Measurements from ENCODE around the gene SOWAHC.
"Not testable (repeated sequence)": the region's sequence is repeated elsewhere in the genome, so short reads cannot be mapped to it uniquely, and the experiment has no call there.

SOWAHC gene, protein sequence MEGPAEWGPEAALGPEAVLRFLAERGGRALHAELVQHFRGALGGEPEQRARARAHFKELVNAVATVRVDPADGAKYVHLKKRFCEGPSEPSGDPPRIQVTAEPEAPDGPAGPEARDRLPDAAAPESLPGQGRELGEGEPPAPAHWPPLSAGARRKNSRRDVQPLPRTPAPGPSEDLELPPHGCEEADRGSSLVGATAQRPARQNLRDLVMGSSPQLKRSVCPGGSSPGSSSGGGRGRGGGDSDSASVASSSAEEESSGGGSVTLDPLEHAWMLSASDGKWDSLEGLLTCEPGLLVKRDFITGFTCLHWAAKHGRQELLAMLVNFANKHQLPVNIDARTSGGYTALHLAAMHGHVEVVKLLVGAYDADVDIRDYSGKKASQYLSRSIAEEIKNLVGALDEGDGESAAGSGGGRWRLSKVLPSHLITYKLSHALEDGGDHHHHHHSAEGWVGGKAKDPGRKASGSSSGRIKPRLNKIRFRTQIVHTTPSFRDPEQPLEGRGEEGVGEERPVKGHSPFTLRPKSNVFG

DNA sequence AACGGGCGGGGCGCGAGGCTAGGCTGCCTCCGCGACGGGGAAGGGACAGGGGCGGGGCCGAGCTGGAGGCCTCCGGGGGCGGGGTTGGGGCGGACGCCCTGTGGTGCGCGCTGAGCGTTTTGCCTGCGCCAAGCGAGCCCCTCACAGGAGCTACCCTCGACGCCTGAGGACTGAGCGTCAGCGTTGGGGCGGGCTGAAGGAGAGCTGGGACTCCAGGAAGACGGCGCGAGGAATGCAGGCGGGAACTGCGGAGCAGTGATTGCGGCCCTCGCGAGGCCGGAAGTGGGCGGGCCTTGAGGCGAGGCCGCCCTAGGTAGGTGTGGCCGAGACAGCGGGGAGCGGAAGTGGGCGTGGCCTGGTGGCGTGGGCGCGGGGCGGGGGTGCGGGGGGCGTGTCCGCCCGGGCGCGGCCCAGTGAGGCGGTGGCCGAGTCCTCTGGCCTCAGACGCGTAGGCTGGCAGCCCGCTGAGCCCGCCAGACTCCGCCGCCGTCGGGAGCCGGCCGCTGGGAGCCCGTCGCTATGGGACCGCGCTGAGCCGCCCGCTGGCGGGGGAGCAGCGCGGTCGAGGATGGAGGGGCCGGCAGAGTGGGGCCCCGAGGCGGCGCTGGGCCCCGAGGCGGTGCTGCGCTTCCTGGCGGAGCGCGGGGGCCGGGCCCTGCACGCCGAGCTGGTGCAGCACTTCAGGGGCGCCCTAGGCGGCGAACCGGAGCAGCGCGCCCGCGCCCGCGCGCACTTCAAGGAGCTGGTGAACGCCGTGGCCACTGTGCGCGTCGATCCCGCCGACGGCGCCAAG is at the start of gene SOWAHC, which contains the start of gene SEPTIN10:
Gene SOWAHC, plus strand, starts transcription at position 443 of the 793 bp plus-strand sequence. Its CDS starts 126 bp downstream, at position 569.
Gene SEPTIN10, minus strand, starts transcription at position 45 of the 793 bp plus-strand sequence. CDS start 139 bp downstream, outside the sequence.
- TF ChIP-seq, protein P1, sequence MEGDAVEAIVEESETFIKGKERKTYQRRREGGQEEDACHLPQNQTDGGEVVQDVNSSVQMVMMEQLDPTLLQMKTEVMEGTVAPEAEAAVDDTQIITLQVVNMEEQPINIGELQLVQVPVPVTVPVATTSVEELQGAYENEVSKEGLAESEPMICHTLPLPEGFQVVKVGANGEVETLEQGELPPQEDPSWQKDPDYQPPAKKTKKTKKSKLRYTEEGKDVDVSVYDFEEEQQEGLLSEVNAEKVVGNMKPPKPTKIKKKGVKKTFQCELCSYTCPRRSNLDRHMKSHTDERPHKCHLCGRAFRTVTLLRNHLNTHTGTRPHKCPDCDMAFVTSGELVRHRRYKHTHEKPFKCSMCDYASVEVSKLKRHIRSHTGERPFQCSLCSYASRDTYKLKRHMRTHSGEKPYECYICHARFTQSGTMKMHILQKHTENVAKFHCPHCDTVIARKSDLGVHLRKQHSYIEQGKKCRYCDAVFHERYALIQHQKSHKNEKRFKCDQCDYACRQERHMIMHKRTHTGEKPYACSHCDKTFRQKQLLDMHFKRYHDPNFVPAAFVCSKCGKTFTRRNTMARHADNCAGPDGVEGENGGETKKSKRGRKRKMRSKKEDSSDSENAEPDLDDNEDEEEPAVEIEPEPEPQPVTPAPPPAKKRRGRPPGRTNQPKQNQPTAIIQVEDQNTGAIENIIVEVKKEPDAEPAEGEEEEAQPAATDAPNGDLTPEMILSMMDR (IDR thresholded peaks at IDR 0.05; ENCODE audit: low read depth, low read length) = no peak
- peak; percentile 99 for DNase-seq (ENCODE audit: extremely low read depth, low read depth)

DNA sequence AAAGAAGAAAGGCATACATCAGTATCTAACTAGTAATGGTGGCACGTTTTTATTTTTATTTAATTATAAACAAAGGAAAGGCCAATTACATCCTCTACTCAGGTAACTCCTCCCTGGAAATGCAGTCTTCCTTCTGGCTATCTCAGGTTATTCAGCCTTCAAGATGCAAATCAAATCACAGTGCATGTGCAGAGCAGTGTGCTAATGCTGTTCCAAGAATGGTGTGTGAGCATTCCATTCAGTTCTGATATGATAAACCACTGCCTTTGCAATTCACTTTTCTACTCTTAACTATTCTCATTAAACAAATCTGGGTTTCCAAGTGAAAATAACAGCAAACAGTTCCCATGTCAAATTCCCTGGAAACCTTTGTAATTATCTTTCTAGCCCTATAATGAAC is 38.8 kb upstream of the SOWAHC start:
- DNase-seq (ENCODE audit: extremely low read depth, low read depth) = no peak
- TF ChIP-seq, protein P1 (IDR thresholded peaks at IDR 0.05; ENCODE audit: low read depth, low read length) = no peak

DNA sequence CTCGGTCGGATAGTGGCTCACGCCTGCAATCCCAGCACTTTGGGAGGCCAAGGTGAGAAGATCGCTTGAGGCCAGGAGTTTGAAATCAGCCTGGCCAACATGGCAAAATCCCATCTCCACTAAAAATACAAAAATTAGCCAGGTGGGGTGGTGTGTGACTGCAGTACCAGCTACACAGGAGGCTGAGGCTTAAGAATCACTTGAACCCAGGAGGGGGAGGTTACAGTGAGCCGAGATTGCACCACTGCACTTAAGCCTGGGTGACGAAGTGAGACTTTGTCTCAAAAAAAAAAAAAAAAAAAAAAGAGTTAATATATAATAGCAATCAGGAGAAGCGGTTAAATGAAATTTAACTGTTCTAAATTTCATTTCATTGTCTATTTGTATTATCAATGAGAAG is 36.5 kb upstream of the SOWAHC start:
- DNase-seq (ENCODE audit: extremely low read depth, low read depth) = not testable (repeated sequence)

DNA sequence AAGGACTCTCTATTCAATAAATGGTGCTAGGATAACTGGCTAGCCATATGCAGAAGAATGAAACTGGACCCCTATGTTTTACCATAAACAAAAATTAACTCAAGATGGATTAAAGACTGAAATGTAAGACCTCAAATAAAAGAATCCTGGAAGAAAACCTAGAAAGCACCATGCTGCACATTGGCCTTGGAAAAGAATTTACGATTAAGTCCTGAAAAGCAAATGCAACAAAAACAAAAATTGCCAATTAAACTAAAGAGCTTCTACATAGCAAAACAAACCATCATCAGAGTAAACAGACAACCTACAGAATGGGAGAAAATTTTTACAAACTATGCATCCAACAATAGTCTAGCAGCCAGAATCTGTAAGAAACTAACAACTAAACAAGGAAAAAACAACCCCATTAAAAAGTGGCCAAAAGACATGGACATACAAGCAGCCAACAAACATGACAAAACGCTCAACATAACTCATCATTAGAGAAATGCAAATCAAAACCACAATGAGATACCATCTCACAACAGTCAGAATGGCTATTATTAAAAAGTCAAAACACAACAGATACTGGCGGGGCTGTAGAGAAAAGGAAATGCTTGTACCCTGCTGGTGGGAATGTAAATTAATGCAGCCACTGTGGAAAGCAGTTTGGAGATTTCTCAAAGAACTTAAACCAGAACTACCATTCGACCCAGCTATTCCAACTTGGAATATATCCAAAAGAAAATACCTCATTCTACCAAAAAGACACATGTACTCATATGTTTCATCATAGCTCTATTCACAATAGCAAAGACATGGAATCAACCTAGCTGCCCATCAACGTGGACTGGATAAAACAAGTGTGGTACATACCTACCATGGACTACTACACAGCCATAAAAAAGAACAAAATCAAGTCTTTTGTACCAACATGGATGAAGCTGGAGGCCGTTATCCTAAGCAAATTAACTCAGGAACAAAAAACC is 31.0 kb upstream of the SOWAHC start:
- TF ChIP-seq, protein P1 (IDR thresholded peaks at IDR 0.05; ENCODE audit: low read depth, low read length) = no peak
- DNase-seq (ENCODE audit: extremely low read depth, low read depth) = no peak

DNA sequence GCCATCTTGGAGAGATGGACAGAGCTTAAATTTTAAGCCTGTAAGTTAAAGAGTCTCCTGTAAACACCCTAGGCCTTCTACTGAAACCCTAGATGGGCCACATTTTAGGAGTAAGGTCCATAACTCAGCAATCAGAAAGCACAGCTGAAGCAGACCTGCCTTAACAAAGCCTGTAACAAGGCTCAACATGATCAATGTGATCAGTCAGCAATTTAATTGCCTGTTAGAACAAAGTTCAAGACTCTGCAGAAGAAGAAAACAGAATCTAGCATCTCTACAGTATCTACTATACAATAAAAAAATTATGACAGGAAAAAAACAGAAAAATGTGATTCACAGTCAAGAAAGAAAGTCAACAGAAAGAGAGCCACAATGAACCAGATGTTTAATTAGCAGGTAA is 27.5 kb upstream of the SOWAHC start:
- DNase-seq (ENCODE audit: extremely low read depth, low read depth) = no peak

DNA sequence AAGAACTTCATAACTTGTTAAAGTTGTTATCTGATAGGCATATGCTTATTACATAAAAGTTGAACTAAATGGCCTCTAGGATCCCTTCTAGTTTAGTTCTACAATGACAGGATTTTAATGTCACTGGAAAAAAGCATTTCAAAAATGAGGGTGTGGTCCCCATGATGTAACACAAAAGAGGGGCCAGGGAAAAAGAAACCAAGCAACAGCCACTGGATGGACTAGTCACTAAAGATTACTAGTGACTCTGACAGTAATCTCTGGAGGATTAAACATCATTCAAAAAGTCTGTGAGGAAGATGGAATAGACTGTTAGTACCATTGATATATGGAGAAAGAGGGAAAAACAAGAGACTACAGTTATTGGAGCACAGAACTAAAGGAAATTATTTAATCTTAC is 23.0 kb upstream of the SOWAHC start:
- no peak for DNase-seq (ENCODE audit: extremely low read depth, low read depth)
- TF ChIP-seq, protein P1 (IDR thresholded peaks at IDR 0.05; ENCODE audit: low read depth, low read length) = no peak

More for the DNA sequence above, 27.5 kb upstream of the SOWAHC start:
- TF ChIP-seq, protein P1 (IDR thresholded peaks at IDR 0.05; ENCODE audit: low read depth, low read length) = no peak

DNA sequence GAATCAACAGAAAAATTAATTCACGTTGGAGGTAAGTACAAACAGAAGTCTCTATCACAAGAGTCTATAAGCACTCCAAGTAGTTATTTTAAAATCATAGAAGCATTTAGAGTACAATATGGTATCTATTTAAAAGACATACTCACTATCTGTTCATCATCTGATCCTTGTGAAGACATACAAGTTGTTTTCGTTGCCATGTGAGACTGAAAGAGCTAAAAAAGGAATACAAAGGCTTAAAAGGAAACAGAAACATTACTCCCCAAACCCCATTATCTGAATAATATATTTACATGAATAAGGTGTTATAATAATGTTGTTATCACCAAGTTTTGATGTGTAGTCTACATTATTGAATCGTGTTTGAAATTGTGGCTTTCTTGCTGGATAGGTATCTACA is 21.3 kb upstream of the SOWAHC start:
- no peak for DNase-seq (ENCODE audit: extremely low read depth, low read depth)
- TF ChIP-seq, protein P1 (IDR thresholded peaks at IDR 0.05; ENCODE audit: low read depth, low read length) = no peak

All from AG09319 (cell line).